DOHH2 (cell line): ENCODE data around the gene LRRC59.

Experiments
- H3F3A ChIP-seq: fragments of 200-600 bp; sonication (generic), shearing (Covaris generic); 2 replicates; pipeline ENCODE4 v1.6.0; 2016; ENCODE audit warnings: antibody characterized with exemption, mild to moderate bottlenecking; ENCODE audit not compliant: control insufficient read depth, insufficient read depth
- H3K27ac ChIP-seq: fragments of 200-600 bp; sonication (generic); 2 replicates; pipeline ENCODE4 v1.5.1; 2014; ENCODE audit warnings: low read depth, mild to moderate bottlenecking, low read length, moderate library complexity
- H3K27me3 ChIP-seq: fragments of 200-600 bp; sonication (generic); 2 replicates; pipeline ENCODE4 v1.6.1; 2014; ENCODE audit warnings: mild to moderate bottlenecking, low read length, mixed read lengths; ENCODE audit not compliant: control insufficient read depth
- H3K36me3 ChIP-seq: fragments of 200-600 bp; sonication (generic); 2 replicates; pipeline ENCODE4 v1.6.1; 2014; ENCODE audit warnings: mild to moderate bottlenecking, low read length, moderate library complexity, mixed read lengths; ENCODE audit not compliant: control insufficient read depth
- H3K4me1 ChIP-seq: fragments of 200-600 bp; sonication (generic); 2 replicates; pipeline ENCODE4 v1.6.1; 2014; ENCODE audit warnings: mild to moderate bottlenecking, low read length, mixed read lengths; ENCODE audit not compliant: control insufficient read depth
- H3K4me2 ChIP-seq: fragments of 200-600 bp; sonication (generic); 2 replicates; pipeline ENCODE4 v1.6.0; 2014; ENCODE audit warnings: mild to moderate bottlenecking, low read length, moderate library complexity
- H3K4me3 ChIP-seq: fragments of 200-600 bp; sonication (generic); 2 replicates; pipeline ENCODE4 v1.5.1; 2014; ENCODE audit warnings: mild to moderate bottlenecking, low read length, mixed read lengths
- H3K79me2 ChIP-seq: fragments of 200-600 bp; sonication (generic); 2 replicates; pipeline ENCODE4 v1.6.1; 2014; ENCODE audit warnings: mild to moderate bottlenecking, low read length, mixed read lengths; ENCODE audit not compliant: control insufficient read depth
- H3K9me2 ChIP-seq: fragments of 200-600 bp; sonication (generic); replicated peaks from 2 replicates; pipeline ENCODE4 v1.6.1; 2014; ENCODE audit warnings: mild to moderate bottlenecking, low read length, mixed read lengths; ENCODE audit not compliant: control insufficient read depth
- H3K9me3 ChIP-seq: fragments of 200-600 bp; sonication (generic); 2 replicates; pipeline ENCODE4 v1.6.1; 2014; ENCODE audit warnings: antibody characterized with exemption, low read length, mixed read lengths; ENCODE audit not compliant: control insufficient read depth, insufficient read depth
- H4K20me1 ChIP-seq: fragments of 200-600 bp; sonication (generic); 2 replicates; pipeline ENCODE4 v1.6.0; 2014; ENCODE audit warnings: low read depth, mild to moderate bottlenecking, antibody characterized with exemption, low read length, moderate library complexity; ENCODE audit not compliant: control insufficient read depth, insufficient read depth
- EZH2phosphoT487 ChIP-seq: fragments of 200-600 bp; sonication (generic); IDR thresholded peaks from 2 replicates; pipeline ENCODE4 v1.6.1; 2017; ENCODE audit warnings: borderline replicate concordance, mild to moderate bottlenecking, antibody characterized with exemption, low read length, moderate library complexity, mixed read lengths
- TF ChIP-seq, protein P1 (sequence below): fragments of 200-600 bp; sonication (generic); IDR thresholded peaks from one replicate; pipeline ENCODE4 v1.5.1; 2014; ENCODE audit warnings: antibody characterized with exemption, mild to moderate bottlenecking, low read depth, low read length; ENCODE audit not compliant: poor library complexity, severe bottlenecking

Gene LRRC59

DNA sequence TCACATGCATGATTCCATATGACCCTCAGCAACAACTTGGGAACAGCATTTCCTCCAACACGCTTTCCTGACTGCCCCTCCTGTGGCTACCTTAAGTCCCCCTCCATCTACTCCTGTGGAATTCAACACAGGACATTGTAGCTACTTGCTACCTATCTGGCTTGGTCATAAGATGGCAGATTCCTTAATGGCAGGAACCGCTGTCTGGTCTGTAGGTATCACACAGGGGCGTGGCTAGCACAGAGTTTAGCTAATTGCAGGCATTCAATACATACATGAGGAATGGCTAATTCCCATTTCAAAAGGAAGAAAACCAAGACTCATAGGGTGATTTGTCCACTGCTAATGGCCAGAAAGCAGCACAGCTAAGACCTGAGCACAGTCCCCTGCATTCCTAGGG, 8.6 kb downstream of the LRRC59 start:
- TF ChIP-seq EZH2phosphoT487, result no peak
- TF ChIP-seq, protein P1, sequence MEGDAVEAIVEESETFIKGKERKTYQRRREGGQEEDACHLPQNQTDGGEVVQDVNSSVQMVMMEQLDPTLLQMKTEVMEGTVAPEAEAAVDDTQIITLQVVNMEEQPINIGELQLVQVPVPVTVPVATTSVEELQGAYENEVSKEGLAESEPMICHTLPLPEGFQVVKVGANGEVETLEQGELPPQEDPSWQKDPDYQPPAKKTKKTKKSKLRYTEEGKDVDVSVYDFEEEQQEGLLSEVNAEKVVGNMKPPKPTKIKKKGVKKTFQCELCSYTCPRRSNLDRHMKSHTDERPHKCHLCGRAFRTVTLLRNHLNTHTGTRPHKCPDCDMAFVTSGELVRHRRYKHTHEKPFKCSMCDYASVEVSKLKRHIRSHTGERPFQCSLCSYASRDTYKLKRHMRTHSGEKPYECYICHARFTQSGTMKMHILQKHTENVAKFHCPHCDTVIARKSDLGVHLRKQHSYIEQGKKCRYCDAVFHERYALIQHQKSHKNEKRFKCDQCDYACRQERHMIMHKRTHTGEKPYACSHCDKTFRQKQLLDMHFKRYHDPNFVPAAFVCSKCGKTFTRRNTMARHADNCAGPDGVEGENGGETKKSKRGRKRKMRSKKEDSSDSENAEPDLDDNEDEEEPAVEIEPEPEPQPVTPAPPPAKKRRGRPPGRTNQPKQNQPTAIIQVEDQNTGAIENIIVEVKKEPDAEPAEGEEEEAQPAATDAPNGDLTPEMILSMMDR, result no peak
- peaks cover 5% of the 10 kb centered on the region; the same call in 1 of the 2 replicates for H3K4me1 ChIP-seq
- H3K36me3 ChIP-seq, result peaks cover 98% of the 10 kb centered on the region
- H4K20me1 ChIP-seq, result no peaks in the 10 kb centered on the region
- no peaks in the 10 kb centered on the region for H3K9me3 ChIP-seq
- no peaks in the 10 kb centered on the region for H3F3A ChIP-seq
- no peak overlapping the region for H3K27ac ChIP-seq
- no peak overlapping the region for H3K4me3 ChIP-seq
- H3K4me2 ChIP-seq, result no peak overlapping the region
- no peaks in the 10 kb centered on the region for H3K27me3 ChIP-seq
- H3K79me2 ChIP-seq, result peaks cover 13% of the 10 kb centered on the region
- H3K9me2 ChIP-seq, result no peaks in the 10 kb centered on the region

DNA sequence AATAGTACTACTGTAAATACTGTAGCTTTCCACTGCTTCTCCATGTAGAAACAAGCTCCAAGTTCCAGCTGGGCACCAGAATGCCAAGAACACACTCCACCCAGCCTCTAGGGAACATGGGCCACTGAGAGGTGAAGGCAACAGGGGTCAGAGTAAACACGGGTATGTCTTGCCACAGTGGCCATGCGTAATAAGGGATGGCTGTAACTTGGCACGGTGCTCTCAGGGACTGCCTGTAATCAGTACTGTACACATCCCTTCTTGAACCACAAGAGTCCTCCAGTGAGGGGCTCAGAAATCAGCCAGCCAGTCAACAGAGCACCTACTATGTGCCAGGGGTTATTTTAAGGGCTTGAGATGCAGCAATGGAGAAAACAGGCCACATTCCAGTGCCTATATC, 10.8 kb downstream of the LRRC59 start:
- TF ChIP-seq, protein P1, result no peak
- TF ChIP-seq EZH2phosphoT487, result no peak
- Histone ChIP-seq H3K36me3 (peaks cover 98% of the 10 kb centered on the region), H3K4me3 (no peak overlapping the region), H3F3A (no peaks in the 10 kb centered on the region), H3K27ac (no peak overlapping the region), H3K9me2 (no peaks in the 10 kb centered on the region), H3K9me3 (no peaks in the 10 kb centered on the region), H3K27me3 (no peaks in the 10 kb centered on the region), H4K20me1 (no peaks in the 10 kb centered on the region), H3K4me1 (0 out of 2 replicates have a peak, but pooled peaks cover 3% of the 10 kb centered on the region), H3K79me2 (peaks cover 9% of the 10 kb centered on the region), H3K4me2 (no peak overlapping the region)

DNA sequence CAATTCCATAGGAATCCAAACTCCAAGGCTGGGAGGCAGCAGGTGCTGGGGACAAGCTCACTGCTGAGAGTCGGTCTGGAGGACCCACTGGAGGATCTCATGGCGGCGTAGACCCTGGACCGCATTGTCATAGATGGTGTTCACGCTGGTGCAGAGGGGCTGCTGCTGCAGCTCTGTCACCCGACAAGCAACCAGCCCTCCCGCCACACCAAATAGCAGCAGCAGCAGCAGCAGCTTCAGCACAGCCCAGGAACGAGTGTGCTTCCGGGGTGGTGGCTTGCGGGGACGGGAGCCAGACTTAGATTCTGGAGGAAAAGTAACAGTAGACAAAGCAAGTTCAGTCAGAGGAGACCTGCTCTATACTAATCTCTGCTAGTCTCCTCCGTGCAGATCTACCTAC, 14.4 kb downstream of the LRRC59 start:
- H3K79me2 ChIP-seq, result no peaks in the 10 kb centered on the region
- H3K4me2 ChIP-seq, result no peak overlapping the region
- H3K4me1 ChIP-seq, result no peaks in the 10 kb centered on the region
- no peaks in the 10 kb centered on the region for H3F3A ChIP-seq
- no peaks in the 10 kb centered on the region for H3K27me3 ChIP-seq
- peaks cover 97% of the 10 kb centered on the region for H3K36me3 ChIP-seq
- no peak overlapping the region for H3K4me3 ChIP-seq
- H3K9me2 ChIP-seq, result no peaks in the 10 kb centered on the region
- no peaks in the 10 kb centered on the region for H3K9me3 ChIP-seq
- no peak overlapping the region for H3K27ac ChIP-seq
- TF ChIP-seq, protein P1, result no peak
- no peak for TF ChIP-seq EZH2phosphoT487
- no peaks in the 10 kb centered on the region for H4K20me1 ChIP-seq
